ENCODE results near the gene C2orf76. TPM values are rescaled to one million over a fixed set of nuclear protein-coding genes. Genes with fewer than 3 reads are reported as not detected.

C2orf76 gene
- total and polyA plus RNA-seq, 10 of the 15 experiments (the other 5 are each of a cell fraction or from before 2014, with no cell fraction given): 14.0 to 46.1 (median 25.4) TPM

DNA sequence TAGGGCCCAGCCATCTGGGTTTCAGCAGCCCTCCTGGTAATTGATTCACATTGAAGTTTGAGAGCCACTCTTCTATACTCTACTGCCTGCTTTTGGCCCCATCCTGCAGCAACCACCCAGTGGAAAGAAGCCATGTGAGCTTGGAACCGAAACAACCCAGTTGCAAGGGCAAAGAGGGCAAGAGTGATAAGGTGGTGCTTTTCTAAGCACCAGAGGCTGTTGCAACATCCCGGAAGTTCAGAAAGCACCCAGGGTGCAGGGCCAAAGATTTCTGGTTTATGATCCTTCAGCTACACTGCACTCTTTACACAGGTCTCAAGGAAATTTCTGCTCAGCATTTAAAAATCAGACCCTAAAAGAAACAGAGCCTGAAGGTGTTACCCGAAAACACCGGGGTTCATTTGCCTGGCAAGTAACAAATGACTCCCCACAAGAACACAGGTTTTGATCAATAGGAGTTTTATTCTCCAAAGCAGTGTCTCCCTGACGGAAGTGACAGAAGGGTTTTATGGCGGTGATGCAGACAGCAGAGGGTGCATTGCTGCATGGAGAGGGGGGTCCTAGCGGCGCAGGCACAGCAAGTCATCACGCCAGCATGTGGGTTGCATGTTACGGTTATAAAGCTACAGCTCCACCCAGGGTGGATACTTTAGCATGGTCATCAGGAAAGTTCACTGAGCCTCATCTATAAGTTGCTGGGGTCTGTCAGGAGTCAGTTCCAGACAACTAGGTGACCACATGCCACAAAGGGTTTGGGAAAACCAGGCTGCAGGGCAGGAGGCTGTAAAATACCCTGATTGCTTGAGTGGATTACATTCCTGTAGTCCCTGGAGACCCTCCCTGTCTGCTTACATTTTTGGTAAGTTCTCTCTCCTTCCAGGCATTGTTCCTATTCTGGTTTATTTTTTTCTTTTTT is 36.3 kb upstream of the C2orf76 start (continued):
- TF ChIP-seq, protein P1, sequence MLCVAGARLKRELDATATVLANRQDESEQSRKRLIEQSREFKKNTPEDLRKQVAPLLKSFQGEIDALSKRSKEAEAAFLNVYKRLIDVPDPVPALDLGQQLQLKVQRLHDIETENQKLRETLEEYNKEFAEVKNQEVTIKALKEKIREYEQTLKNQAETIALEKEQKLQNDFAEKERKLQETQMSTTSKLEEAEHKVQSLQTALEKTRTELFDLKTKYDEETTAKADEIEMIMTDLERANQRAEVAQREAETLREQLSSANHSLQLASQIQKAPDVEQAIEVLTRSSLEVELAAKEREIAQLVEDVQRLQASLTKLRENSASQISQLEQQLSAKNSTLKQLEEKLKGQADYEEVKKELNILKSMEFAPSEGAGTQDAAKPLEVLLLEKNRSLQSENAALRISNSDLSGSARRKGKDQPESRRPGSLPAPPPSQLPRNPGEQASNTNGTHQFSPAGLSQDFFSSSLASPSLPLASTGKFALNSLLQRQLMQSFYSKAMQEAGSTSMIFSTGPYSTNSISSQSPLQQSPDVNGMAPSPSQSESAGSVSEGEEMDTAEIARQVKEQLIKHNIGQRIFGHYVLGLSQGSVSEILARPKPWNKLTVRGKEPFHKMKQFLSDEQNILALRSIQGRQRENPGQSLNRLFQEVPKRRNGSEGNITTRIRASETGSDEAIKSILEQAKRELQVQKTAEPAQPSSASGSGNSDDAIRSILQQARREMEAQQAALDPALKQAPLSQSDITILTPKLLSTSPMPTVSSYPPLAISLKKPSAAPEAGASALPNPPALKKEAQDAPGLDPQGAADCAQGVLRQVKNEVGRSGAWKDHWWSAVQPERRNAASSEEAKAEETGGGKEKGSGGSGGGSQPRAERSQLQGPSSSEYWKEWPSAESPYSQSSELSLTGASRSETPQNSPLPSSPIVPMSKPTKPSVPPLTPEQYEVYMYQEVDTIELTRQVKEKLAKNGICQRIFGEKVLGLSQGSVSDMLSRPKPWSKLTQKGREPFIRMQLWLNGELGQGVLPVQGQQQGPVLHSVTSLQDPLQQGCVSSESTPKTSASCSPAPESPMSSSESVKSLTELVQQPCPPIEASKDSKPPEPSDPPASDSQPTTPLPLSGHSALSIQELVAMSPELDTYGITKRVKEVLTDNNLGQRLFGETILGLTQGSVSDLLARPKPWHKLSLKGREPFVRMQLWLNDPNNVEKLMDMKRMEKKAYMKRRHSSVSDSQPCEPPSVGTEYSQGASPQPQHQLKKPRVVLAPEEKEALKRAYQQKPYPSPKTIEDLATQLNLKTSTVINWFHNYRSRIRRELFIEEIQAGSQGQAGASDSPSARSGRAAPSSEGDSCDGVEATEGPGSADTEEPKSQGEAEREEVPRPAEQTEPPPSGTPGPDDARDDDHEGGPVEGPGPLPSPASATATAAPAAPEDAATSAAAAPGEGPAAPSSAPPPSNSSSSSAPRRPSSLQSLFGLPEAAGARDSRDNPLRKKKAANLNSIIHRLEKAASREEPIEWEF (IDR thresholded peaks at IDR 0.05; ENCODE audit: insufficient replicate concordance, low read depth, low read length): no peak
- TF ChIP-seq ZNF217 (IDR thresholded peaks at IDR 0.05): no peak
- TF ChIP-seq MEF2A (IDR thresholded peaks at IDR 0.05; ENCODE audit: insufficient read depth, low read depth, low read length): no peak
- no peak for TF ChIP-seq ZBTB33 (IDR thresholded peaks at IDR 0.05)

Measured in GM12878 (cell line).